Embryonic facial prominence (tissue), 1 donor: ENCODE results near the gene TM4SF1.
"Not testable (repeated sequence)": the region's sequence is repeated elsewhere in the genome, so short reads cannot be mapped to it uniquely, and the experiment has no call there.

Source experiments
- DNase-seq: peaks from one replicate; pipeline ENCODE4 v3.0.0-alpha.2; 2016; ENCODE audit errors: extremely low spot score

The TM4SF1 gene

GRCh38 chr3:149343951-149344350 lies 33.5 kb downstream of the TM4SF1 start:
- no peak for DNase-seq

GRCh38 chr3:149342413-149343380 lies 34.8 kb downstream of the TM4SF1 start:
- no peak for DNase-seq

GRCh38 chr3:149340310-149340933 lies 37.0 kb downstream of the TM4SF1 start:
- no peak for DNase-seq

- no peak for DNase-seq
These were observed 37.5 kb downstream of the TM4SF1 start for GRCh38 chr3:149339931-149340309.

- DNase-seq = not testable (repeated sequence)
These were observed 40.0 kb downstream of the TM4SF1 start for GRCh38 chr3:149337486-149337885.

GRCh38 chr3:149336925-149337324 lies 40.5 kb downstream of the TM4SF1 start:
- DNase-seq = no peak

GRCh38 chr3:149333176-149333859 lies 44.1 kb downstream of the TM4SF1 start, which contains the start of gene TM4SF18:
Gene TM4SF18 (minus strand): TSS chr3:149333636. CDS start chr3:149333382, 254 bp downstream.
- DNase-seq = no peak

- no peak for DNase-seq
These were observed 44.7 kb downstream of the TM4SF1 start for GRCh38 chr3:149332771-149333170.

DNA sequence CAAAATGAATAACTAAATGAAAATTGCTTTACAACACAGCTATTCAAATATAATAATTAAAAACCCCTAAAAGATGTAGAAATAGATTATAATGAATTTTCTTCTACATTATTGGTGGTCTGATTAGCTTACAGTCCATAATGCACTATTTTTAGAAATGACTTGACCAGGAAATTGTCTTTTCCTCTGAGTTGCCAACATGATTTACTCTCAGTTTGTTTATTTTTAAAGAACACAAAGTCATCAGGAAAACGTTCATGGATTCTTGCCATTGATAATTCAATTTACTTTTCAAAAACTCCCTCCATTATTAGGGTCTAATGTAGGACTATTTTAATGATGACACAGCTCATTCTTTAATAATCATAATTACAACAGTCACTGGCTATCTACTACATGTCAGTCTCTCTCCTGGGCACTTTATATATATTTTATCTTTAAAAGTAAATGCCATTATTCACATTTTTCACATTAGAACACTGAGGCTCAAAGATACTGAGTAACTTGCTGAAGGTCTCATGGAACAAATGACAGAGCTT lies 45.2 kb downstream of the TM4SF1 start:
- DNase-seq = no peak

- no peak for DNase-seq
These were observed 46.1 kb downstream of the TM4SF1 start for GRCh38 chr3:149331396-149331795.

GRCh38 chr3:149330609-149331331 lies 46.7 kb downstream of the TM4SF1 start:
- no peak for DNase-seq

- DNase-seq = no peak
These were observed 50.3 kb downstream of the TM4SF1 start for GRCh38 chr3:149327156-149327555.

DNA sequence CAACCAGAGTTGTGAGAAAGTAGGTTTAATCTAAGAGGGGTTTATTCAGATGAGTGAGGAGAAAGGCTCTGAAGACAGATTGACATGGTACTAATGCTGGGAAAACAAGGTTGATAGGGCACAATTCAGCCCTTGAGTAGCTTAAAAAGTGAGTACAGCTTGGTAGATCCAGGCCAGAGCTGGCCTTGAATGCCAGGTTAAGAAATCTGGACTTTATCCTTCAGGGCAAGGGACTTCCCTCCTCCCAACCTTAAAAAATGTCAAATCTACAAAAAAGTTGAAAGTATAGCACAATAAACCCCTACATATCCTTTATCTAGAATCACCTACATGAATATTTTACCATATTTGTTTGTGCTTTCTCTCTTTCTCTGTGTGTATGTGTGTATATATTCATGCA lies 51.9 kb downstream of the TM4SF1 start:
- no peak for DNase-seq

GRCh38 chr3:149324332-149324731 lies 53.1 kb downstream of the TM4SF1 start:
- DNase-seq = no peak

DNA sequence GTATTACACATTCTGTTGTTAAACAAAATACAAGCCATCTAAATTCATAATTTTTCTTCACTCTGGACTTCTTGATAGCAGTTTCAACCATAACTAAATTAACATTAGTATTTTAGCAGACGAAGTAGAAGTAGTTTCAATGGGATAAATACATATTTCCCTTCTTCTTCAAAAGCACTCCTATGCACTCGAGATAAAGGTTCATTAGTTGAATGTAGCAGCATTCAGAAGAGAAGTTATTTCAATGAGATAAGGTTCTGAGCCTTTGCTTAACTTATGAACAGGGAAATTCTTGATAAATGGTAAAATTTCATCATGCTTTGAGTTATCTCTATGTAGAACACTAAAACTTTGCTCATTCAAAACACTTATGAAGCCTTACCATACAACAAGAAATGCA lies 55.8 kb downstream of the TM4SF1 start:
- no peak for DNase-seq

- DNase-seq = no peak
These were observed 56.3 kb downstream of the TM4SF1 start for GRCh38 chr3:149321136-149321535.

DNA sequence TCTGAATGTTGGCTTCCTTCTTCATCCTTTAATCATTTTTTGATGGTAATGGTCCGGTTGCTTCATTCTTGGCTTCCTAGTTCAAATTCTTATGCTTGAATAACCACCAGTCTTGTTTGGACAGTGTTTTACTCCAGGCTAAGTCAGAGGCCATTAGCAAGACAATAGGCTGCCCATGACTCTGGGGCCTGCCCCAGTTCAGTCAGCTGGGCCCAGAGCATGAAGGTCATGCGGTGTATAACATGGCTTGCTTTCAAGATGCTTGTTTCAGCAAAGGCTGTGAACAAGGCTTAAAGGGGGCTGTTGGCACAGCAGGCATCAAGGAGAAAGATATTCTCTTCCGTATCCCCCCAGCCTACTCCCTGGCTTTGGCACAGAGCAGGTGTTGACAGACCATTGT lies 57.7 kb downstream of the TM4SF1 start:
- no peak for DNase-seq
